HG03558 (cell line): Measurements from ENCODE around the gene HPN.
"Not testable (repeated sequence)": the region's sequence is repeated elsewhere in the genome, so short reads cannot be mapped to it uniquely, and the experiment has no call there.

Experiments used
- ATAC-seq: cut with Tn5 transposase; IDR thresholded peaks from one replicate; pipeline ENCODE4 v1.9.1; 2021; ENCODE audit warnings: moderate number of reproducible peaks; ENCODE audit not compliant: unreplicated experiment; ENCODE audit errors: extremely low read depth

The HPN gene

GRCh38 chr19:35041548-35042055, at the start of gene HPN:
TSS of gene HPN (plus strand) at chr19:35041721. CDS start at chr19:35042507, 786 bp downstream.
- ATAC-seq, result no peak

GRCh38 chr19:34992582-34992981, 48.9 kb upstream of the HPN start:
- not testable (repeated sequence) for ATAC-seq

GRCh38 chr19:34994286-34994642, 47.3 kb upstream of the HPN start:
- no peak for ATAC-seq

GRCh38 chr19:34994643-34995541, 46.6 kb upstream of the HPN start:
- no peak for ATAC-seq

- no peak for ATAC-seq
Measured at GRCh38 chr19:34995551-34995950, 46.0 kb upstream of the HPN start.

- ATAC-seq, result no peak
Measured at GRCh38 chr19:34997071-34997617, 44.4 kb upstream of the HPN start.

- ATAC-seq, result not testable (repeated sequence)
Measured at GRCh38 chr19:34998224-34998623, 43.3 kb upstream of the HPN start.

- ATAC-seq, result no peak
Measured at GRCh38 chr19:34998777-34999497, 42.6 kb upstream of the HPN start.

- no peak for ATAC-seq
Measured at GRCh38 chr19:34999498-35000337, 41.8 kb upstream of the HPN start, which contains the start of gene GRAMD1A. TSS of gene GRAMD1A (plus strand) at chr19:35000323. CDS start at chr19:35000479, 156 bp downstream.

GRCh38 chr19:35000338-35000646, 41.2 kb upstream of the HPN start:
- ATAC-seq, result no peak

- no peak for ATAC-seq
Measured at GRCh38 chr19:35000647-35001501, 40.6 kb upstream of the HPN start.

GRCh38 chr19:35002037-35002535, 39.4 kb upstream of the HPN start:
- ATAC-seq, result no peak

GRCh38 chr19:35004517-35005255, 36.8 kb upstream of the HPN start:
- no peak for ATAC-seq

- no peak for ATAC-seq
Measured at GRCh38 chr19:35005256-35005977, 36.1 kb upstream of the HPN start.

GRCh38 chr19:35006007-35006341, 35.5 kb upstream of the HPN start:
- not testable (repeated sequence) for ATAC-seq

- ATAC-seq, result no peak
Measured at GRCh38 chr19:35006342-35006998, 35.1 kb upstream of the HPN start.

- ATAC-seq, result no peak
Measured at GRCh38 chr19:35006999-35007365, 34.5 kb upstream of the HPN start.
